Occipital lobe (tissue), 2 donors: Measurements from ENCODE around the gene C2. TPM values are rescaled to one million over a fixed set of nuclear protein-coding genes. Genes with fewer than 3 reads are reported as not detected.
"Not testable (repeated sequence)": the region's sequence is repeated elsewhere in the genome, so short reads cannot be mapped to it uniquely, and the experiment has no call there.

Experiments used
- DNase-seq: peaks from one replicate; lab custom pipeline; 2025; lab: John Stamatoyannopoulos, UW
- total RNA-seq: library from RNA; depleted of rRNA; stranded (reverse); fragments of >200 nt; gene quantifications from one replicate; pipeline ENCODE4 v1.2.3, GENCODE V29; 2014

Gene C2
- total RNA-seq, 1 donor from 2014 or later: 4.7 TPM

GRCh38 chr6:31920811-31921210 lies 6.7 kb upstream of the C2 start:
- no peak for DNase-seq

- no peak for DNase-seq
These were observed 4.6 kb upstream of the C2 start for GRCh38 chr6:31922942-31923341.

GRCh38 chr6:31927863-31928671 lies 550 bp downstream of the C2 start:
- no peak for DNase-seq

- no peak for DNase-seq
These were observed 1.1 kb downstream of the C2 start for GRCh38 chr6:31928672-31928939.

GRCh38 chr6:31930962-31931361 lies 3.4 kb downstream of the C2 start:
- no peak for DNase-seq

GRCh38 chr6:31932137-31932536 lies 4.6 kb downstream of the C2 start:
- DNase-seq: not testable (repeated sequence)

- no peak for DNase-seq
These were observed 6.0 kb downstream of the C2 start for GRCh38 chr6:31933537-31933936.

GRCh38 chr6:31935021-31935420 lies 7.5 kb downstream of the C2 start:
- no peak for DNase-seq

GRCh38 chr6:31935823-31936222 lies 8.3 kb downstream of the C2 start:
- DNase-seq: no peak

- DNase-seq: no peak
These were observed 12.7 kb downstream of the C2 start for GRCh38 chr6:31940256-31940664.

GRCh38 chr6:31943742-31944141 lies 16.2 kb downstream of the C2 start:
- DNase-seq: no peak

- no peak for DNase-seq
These were observed 17.6 kb downstream of the C2 start for GRCh38 chr6:31945154-31945506.

- no peak for DNase-seq
These were observed 18.2 kb downstream of the C2 start, which contains the start of gene CFB for GRCh38 chr6:31945507-31946369. CFB (plus strand) TSS chr6:31946095; CDS start chr6:31946222, 127 bp downstream.

- no peak for DNase-seq
These were observed 18.9 kb downstream of the C2 start for GRCh38 chr6:31946370-31946885.

- no peak for DNase-seq
These were observed 19.7 kb downstream of the C2 start for GRCh38 chr6:31947070-31947675.

- no peak for DNase-seq
These were observed 20.3 kb downstream of the C2 start for GRCh38 chr6:31947864-31948263.

GRCh38 chr6:31948306-31948705 lies 20.8 kb downstream of the C2 start:
- no peak for DNase-seq

GRCh38 chr6:31948753-31949413 lies 21.4 kb downstream of the C2 start:
- DNase-seq: no peak

GRCh38 chr6:31949926-31950548 lies 22.5 kb downstream of the C2 start:
- DNase-seq: no peak

- DNase-seq: no peak
These were observed 24.8 kb downstream of the C2 start for GRCh38 chr6:31952140-31952805.

- DNase-seq: no peak
These were observed 25.4 kb downstream of the C2 start for GRCh38 chr6:31952890-31953289.
